ENCODE measurements around the gene PTPRT.

Gene PTPRT

GRCh38 chr20:42588847-42589246 is 600.9 kb downstream of the PTPRT start:
- no peak overlapping the region for H3K4me3 ChIP-seq (ENCODE audit: low read depth, low read length)
- DNase-seq (ENCODE audit: low read depth): no peak
- TF ChIP-seq MYC (IDR thresholded peaks at IDR 0.05; ENCODE audit: low read depth, low read length): no peak
- no peak for TF ChIP-seq POLR2A (IDR thresholded peaks at IDR 0.05; ENCODE audit: extremely low read depth, insufficient read length)
- TF ChIP-seq, protein P1, sequence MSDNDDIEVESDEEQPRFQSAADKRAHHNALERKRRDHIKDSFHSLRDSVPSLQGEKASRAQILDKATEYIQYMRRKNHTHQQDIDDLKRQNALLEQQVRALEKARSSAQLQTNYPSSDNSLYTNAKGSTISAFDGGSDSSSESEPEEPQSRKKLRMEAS (IDR thresholded peaks at IDR 0.05; ENCODE audit: low read depth, low read length): no peak
- TF ChIP-seq CTCF (IDR thresholded peaks at IDR 0.05; ENCODE audit: low read depth, low read length): no peak

DNA sequence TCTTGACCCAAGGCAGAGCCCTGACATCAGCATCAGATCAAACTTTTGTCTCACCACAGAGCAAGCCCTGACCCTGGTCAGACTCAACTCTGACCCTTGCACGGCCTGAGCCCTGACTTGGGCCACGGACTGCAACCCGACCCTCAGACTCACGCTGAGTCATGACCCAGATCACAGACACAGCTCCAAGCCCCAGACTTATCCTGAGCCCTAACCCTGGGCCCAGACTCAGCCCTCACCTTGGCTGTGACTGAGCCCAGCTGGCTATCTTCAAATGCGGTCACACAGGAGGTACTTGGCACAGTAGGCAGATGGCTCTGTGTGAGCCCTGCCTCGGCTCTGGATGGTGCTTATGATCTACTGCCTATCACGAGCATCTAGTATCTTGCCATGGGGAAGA is 602.3 kb downstream of the PTPRT start:
- no peak overlapping the region for H3K4me3 ChIP-seq (ENCODE audit: low read depth, low read length)
- TF ChIP-seq MYC (IDR thresholded peaks at IDR 0.05; ENCODE audit: low read depth, low read length): no peak
- TF ChIP-seq, protein P1 (IDR thresholded peaks at IDR 0.05; ENCODE audit: low read depth, low read length): no peak
- TF ChIP-seq POLR2A (IDR thresholded peaks at IDR 0.05; ENCODE audit: extremely low read depth, insufficient read length): no peak
- DNase-seq (ENCODE audit: low read depth): no peak

DNA sequence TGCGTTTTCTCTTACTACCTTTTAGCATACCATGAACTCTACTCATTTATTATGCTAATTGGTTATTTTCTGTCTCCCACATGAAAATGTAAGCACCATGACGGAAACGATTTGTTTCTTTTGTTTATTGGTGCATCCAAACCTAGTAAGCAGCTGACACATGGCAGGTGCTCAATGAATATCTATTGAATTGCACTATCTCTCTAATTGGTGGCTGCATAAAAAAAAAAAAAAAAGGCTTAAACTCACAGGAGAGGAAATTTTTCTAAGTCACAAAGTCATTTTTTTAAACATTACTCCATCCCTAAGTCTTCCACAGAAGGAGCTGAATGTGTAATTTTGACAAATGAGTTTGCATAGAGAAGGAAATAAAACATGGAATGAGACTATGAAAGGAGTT is 608.4 kb downstream of the PTPRT start:
- no peak overlapping the region for H3K4me3 ChIP-seq (ENCODE audit: low read depth, low read length)
- no peak for DNase-seq (ENCODE audit: low read depth)

DNA sequence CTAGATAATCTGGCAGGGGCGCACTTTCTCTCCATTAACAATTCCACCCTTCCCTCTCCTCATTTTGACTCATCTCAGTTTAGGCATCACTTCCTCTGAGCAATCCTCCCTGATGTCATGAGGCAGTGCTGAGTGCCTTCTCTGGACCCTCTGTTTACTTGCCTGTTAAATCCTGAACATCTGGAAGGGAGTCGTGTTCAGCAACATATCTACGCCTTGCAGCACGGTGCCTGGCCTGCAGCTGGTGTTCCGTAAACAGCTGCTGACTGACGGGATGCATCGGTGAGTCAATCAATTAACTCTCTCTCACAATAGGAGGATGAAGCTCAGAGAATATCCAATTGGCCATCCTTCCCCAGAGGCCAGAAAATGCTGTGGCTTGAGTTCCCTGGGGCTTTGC is 613.5 kb downstream of the PTPRT start:
- TF ChIP-seq MYC (IDR thresholded peaks at IDR 0.05; ENCODE audit: low read depth, low read length) (no peak), CTCF (IDR thresholded peaks at IDR 0.05; ENCODE audit: low read depth, low read length) (no peak), POLR2A (IDR thresholded peaks at IDR 0.05; ENCODE audit: extremely low read depth, insufficient read length) (no peak)
- TF ChIP-seq, protein P1 (IDR thresholded peaks at IDR 0.05; ENCODE audit: low read depth, low read length): no peak
- no peak for DNase-seq (ENCODE audit: low read depth)
- H3K4me3 ChIP-seq (ENCODE audit: low read depth, low read length): no peak overlapping the region

More for the DNA sequence above, 608.4 kb downstream of the PTPRT start:
- no peak for TF ChIP-seq CTCF (IDR thresholded peaks at IDR 0.05; ENCODE audit: low read depth, low read length)
- no peak for TF ChIP-seq POLR2A (IDR thresholded peaks at IDR 0.05; ENCODE audit: extremely low read depth, insufficient read length)
- no peak for TF ChIP-seq MYC (IDR thresholded peaks at IDR 0.05; ENCODE audit: low read depth, low read length)
- TF ChIP-seq, protein P1 (IDR thresholded peaks at IDR 0.05; ENCODE audit: low read depth, low read length): no peak

DNA sequence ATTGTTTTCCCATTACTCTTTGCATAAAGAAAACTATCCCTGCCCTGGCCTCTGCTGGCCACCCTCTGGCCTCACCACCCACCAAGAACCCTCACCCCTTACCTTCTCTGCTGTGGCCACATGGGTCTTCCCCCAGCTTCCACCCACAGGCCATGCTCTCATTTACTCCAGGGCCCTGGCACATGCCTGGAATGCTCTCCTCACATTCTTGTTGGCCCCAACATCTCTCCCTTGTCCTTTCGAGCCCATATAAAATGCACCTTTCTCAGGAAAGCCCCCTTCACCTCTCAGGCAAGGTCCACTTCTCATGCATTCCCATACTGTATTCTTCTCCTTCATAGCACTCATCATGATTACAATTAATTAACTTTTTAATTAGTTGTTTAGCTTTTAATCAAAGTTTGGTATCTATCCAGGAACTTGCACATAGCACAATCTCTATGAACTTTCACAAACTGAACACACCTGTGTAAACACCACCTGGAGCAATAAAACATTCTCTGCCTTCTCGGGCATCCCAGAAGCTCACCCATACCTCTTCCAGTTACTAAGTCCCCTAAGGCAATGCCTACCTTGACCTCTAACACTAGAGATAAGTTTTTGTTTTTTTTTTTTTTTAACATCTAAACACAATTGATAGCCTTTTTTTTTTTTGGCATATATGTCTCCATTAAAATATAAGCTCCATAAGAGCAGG is 617.2 kb downstream of the PTPRT start:
- no peak overlapping the region for H3K4me3 ChIP-seq (ENCODE audit: low read depth, low read length)
- DNase-seq (ENCODE audit: low read depth): no peak
- TF ChIP-seq CTCF (IDR thresholded peaks at IDR 0.05; ENCODE audit: low read depth, low read length): no peak

- DNase-seq (ENCODE audit: low read depth): no peak
- TF ChIP-seq, protein P1 (IDR thresholded peaks at IDR 0.05; ENCODE audit: low read depth, low read length): no peak
- TF ChIP-seq MYC (IDR thresholded peaks at IDR 0.05; ENCODE audit: low read depth, low read length) (no peak), POLR2A (IDR thresholded peaks at IDR 0.05; ENCODE audit: extremely low read depth, insufficient read length) (no peak), CTCF (IDR thresholded peaks at IDR 0.05; ENCODE audit: low read depth, low read length) (no peak)
- no peak overlapping the region for H3K4me3 ChIP-seq (ENCODE audit: low read depth, low read length)
Measured at GRCh38 chr20:42567409-42567808, 622.3 kb downstream of the PTPRT start.

All from NB4 (cell line).